ENCODE measurements around the gene KIRREL3.
"Not testable (repeated sequence)": the region's sequence is repeated elsewhere in the genome, so short reads cannot be mapped to it uniquely, and the experiment has no call there.

KIRREL3 gene

GRCh38 chr11:126411971-126412381 is 588.6 kb downstream of the KIRREL3 start:
- FAIRE-seq: no peak

DNA sequence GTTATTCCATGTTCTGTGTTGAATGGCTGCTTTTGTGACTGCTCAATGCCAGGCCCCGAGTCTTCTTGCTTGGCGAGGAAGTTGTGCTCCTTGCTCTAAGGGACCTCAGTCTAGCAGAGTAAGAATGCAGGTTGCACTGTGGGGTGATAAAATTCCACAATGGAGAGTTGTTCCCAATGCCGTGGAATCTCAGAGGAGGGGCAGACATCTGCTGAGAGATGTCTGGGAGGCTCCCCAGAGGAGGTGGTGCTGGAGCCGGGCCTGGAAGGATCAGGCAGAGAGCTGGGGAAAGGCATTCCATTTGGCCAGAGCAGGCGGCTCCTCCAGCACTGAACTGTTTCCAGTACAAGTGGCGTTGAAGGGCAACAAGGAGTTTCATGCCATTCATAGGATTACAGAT is 589.9 kb downstream of the KIRREL3 start:
- FAIRE-seq: no peak

GRCh38 chr11:126409620-126409985 is 591.0 kb downstream of the KIRREL3 start:
- FAIRE-seq: no peak

DNA sequence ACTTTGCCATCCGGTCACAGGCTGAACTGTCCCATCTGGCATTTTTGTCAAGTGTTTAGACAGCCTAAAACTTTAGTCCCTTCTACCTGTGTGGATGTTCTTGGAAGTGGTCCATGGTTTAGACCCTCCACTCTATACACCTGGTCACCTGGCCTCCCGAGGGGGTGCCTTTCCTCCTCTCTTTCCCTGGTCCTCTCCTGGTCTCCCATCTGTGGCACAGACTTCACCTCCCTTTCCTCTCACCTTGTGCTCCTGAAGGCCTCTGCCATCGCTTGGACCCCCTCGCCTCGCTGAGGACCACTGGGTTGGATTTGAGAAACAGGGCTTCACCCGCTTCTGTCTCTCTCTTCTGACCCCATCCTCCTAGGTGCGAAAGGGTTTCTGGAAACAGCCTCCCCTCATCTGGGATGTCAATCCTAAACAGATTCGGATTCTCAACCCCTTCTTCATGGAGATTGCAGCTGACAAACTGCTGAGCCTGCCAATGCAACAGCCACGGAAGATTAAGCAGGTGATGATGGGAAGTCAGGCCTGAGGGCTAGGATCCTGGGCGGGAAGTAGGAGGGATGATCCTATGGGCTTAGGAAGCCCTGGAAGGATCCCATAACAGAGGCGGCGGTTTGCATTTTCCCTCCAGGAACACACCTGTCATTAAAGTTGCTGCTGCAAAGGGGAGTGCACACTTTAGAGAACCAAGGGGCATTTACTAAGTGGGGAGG is 591.5 kb downstream of the KIRREL3 start:
- no peak for FAIRE-seq

DNA sequence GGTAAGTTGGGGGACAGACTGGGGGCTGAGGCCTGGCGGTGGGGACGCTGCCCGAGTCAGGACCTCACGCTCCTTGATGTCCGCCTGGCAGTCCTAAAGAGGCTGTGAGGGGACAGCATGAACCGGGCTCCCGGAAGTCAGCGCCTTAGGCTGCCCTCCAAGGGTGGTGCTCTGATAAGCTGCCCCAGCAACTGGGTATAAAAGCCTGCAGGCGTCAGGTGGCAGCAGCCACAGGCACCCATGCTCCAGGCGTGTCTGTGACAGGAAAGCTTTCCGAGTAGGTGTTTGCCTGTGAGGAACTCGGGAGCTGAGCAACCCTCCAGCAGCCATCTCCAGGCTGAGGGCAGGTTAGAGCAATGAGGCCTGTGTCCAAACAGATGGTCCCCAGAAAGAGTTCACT is 592.1 kb downstream of the KIRREL3 start:
- no peak for FAIRE-seq

- no peak for FAIRE-seq
Measured at GRCh38 chr11:126407682-126408288, 592.8 kb downstream of the KIRREL3 start.

DNA sequence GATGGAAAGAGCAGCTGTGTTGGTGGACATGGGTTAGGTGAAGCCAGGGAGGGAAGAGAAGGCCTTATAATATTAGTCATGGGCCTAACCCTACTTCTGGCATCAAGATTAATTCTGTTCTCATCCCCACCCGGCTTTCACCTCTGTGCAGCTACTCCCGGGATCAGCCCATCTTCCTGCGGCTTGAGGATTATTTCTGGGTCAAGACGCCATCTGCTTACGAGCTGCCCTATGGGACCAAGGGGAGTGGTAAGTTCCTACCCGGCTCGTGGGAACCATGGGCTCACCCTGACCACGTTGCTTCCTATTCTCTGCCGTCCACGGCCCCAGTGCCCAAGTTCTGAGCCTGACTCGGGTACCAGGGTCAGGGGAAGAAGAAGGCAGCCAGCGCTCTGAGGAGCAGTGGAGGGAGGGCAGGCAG is 593.5 kb downstream of the KIRREL3 start:
- no peak for FAIRE-seq

GRCh38 chr11:126406368-126406767 is 594.2 kb downstream of the KIRREL3 start:
- no peak for FAIRE-seq

DNA sequence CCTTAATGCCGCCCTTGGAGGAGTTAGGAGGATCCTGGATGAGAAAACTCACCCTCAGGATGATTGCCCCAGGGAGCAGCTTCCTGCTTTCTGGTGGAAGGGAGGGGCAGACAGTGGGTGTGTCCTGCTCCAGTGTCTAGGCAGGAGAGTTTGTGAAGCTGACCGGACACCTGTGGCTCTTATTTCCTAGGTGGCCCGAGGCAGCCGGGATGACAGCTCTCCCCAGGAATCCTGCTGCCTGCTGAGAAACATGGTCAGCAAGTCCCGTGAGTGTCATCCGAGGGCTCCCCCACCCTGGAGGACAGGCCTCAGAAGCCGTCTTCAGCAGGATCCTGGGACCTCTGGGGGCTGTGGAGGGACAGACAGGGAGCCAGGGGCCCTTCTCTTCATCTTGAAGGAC is 594.7 kb downstream of the KIRREL3 start:
- FAIRE-seq: no peak

DNA sequence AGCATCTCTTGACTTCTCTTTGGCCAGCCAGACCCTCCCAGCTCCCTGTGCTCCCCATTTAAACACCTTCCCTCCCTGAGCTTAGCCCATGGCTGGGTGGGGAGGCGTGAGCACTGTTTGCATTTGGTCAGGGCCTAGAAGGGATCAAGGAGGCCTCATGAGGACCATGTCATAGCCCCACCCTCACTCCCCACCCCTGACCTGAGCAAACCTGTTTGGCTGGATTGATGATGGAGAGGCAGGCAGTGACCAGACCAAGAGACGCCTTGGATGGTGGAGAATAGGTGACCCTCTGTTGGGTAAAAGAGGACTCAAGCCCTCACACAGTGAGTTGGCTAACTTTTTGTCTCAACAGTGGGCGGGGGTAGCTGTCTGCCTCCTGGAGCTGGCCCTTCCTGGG is 595.2 kb downstream of the KIRREL3 start:
- no peak for FAIRE-seq

DNA sequence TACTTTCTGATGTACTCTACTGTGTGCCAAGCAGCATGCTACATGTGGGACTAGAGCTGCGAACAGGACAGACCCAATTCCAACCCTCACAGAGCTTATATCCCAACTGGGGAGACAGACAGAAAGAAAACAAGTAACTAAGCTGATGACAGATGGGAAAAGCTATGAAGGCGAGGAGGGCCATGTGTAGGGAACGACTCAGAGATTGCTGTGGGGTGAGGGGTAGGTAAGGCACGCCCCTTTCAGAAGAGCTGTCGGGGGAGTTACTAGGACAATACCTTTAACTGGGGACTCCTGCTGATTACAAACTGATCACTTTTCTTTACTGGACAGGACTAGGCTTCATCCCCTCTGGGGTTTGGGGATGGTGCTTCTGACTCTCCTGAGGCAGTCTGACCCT is 596.2 kb downstream of the KIRREL3 start:
- FAIRE-seq: no peak

GRCh38 chr11:126403658-126404057 is 596.9 kb downstream of the KIRREL3 start:
- FAIRE-seq: no peak

- no peak for FAIRE-seq
Measured at GRCh38 chr11:126403022-126403581, 597.5 kb downstream of the KIRREL3 start.

DNA sequence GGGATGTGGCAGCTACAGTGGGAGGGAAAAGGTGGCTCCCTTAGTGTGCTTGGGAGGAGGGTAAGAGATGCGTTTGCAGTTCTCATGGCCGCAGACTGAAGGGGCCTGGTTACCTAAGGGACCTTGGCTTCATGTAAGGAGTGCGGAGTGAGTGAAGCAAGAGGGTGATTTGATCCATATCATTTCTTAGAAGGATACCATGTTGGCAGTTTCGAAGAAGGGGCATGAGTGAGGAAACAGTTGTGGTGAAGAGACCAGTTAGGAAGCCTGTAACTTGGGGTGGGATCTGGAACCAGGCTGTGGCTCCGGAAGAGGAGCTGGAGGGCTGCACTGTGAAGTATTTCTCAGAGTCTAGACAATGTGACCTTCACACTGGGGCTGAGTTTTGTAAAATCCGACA is 600.1 kb downstream of the KIRREL3 start:
- no peak for FAIRE-seq

DNA sequence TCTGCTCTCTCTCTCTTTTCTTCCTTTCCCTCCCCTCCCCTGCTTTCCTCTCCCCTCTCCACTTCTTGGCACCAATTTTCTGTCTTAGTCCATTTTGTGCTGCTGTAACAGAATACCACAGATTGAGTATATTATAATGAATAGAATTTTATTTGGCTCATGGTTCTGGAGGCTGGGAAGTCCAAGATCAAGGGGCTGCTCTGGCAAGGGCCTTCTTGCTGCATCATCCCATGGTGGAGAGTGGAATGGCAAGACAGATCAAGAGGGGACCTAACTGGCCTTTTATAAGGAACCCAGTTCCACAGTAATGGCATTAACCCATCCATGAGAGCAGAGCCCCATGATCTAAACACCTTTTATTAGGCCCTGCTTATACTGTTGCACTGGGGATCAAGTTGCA is 600.6 kb downstream of the KIRREL3 start:
- no peak for FAIRE-seq

DNA sequence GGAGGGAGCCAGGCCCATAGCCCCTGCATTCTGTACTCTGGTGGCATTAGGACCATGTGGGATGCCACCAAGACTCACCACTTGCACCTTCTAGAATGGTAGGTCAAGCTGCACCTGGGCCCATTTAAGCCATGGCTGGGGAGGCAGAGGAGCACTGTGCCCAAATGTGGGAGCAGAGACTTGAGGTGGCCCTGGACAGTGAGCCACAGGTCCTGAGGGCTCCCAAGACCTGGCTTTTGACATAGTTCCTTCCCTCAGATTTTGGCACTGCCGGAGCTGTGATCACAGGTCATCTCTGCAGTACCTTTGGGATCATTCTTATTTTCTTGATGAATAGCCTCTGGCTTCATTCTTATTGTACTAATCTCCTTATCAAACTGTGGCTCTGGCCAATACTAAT is 601.8 kb downstream of the KIRREL3 start:
- no peak for FAIRE-seq

GRCh38 chr11:126398296-126398695 is 602.3 kb downstream of the KIRREL3 start:
- no peak for FAIRE-seq

DNA sequence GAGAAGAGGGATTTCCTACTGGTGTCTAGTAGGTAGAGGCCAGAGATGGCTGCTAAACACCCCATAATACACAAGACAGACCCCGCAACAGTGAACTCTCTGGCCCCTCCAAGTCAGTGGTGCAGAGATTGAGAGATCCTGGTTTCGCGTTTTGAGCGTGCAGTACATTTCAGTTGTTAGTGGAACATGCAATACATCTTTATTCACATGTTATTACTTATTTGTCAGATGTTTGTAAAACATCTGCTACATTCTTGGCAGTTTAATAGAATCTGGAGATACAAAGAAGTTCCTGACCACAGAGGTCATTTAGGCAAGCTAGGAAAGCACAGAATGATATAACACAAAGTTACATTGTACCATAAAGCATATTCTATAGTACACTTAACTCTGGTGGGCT is 603.6 kb downstream of the KIRREL3 start:
- FAIRE-seq: no peak

DNA sequence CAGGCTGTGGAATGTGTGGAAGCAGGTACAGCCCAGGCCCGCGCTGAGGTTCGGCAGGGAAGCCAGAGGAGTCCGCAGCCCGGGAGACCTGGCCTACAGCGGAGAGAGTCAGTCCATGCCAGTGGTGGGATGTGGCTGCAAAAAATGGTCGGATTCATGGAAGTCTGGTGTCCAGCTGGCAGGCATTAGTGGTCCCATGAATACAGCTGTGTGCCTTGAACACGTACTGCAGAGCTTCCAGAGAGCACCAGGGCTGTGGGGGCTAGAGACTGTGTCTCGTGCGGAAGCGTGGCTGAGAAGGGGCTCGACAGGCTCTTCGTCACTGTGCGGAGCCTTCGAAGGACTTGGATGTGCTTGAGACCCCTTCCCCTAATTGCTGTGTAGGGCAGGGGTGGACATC is 604.3 kb downstream of the KIRREL3 start:
- FAIRE-seq: not testable (repeated sequence)

- FAIRE-seq: not testable (repeated sequence)
Measured at GRCh38 chr11:126395784-126396183, 604.8 kb downstream of the KIRREL3 start.

- FAIRE-seq: not testable (repeated sequence)
Measured at GRCh38 chr11:126394634-126395072, 605.9 kb downstream of the KIRREL3 start.

- FAIRE-seq: no peak
Measured at GRCh38 chr11:126394036-126394435, 606.5 kb downstream of the KIRREL3 start.

DNA sequence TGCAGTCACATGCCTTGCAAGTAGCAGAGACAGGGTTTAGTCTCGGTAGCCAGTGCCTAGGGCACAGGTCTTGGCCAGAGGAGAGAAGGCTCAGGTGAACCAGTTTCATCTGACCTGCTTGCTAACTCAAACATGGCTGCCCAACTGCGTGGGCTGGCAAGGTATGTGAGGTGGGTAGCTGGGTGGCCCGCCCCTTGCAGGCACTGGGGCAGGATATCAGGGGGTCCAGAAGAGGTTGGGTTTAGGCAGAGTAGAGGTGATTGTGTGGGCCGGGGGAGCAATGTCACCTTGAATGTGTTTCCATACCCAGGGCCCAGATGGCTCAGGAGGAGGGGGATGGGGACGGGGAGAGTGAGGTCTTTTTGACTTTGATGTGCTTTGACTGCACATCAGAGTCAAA is 607.4 kb downstream of the KIRREL3 start:
- FAIRE-seq: no peak

- no peak for FAIRE-seq
Measured at GRCh38 chr11:126392633-126393013, 607.9 kb downstream of the KIRREL3 start.
